Left lung (tissue), 10 donors: ENCODE data around the gene MAP1B. TPM values are rescaled to one million over a fixed set of nuclear protein-coding genes. Genes with fewer than 3 reads are reported as not detected.

ENCODE experiments used
- ATAC-seq: fragments of 200-7000 bp; cut with Tn5 transposase; one replicate; pipeline ENCODE4 v1.9.1; 2020; ENCODE audit warnings: moderate library complexity
- DNase-seq, 4 donors: peaks; one replicate each; pipeline ENCODE4 v3.0.0-alpha.2; 2013 to 2020
- H3K27ac ChIP-seq, 2 donors: fragments of 200-600 bp; sonication (generic) in 1 of 2; one replicate each; pipeline versions ENCODE4 v1.5.0 to v1.8.0; 2020 to 2021
- H3K27me3 ChIP-seq, 2 donors: fragments of 200-600 bp; sonication (generic) in 1 of 2; one replicate each; pipeline versions ENCODE4 v1.5.0 to v1.8.0; 2020 to 2021
- H3K36me3 ChIP-seq, 2 donors: fragments of 200-600 bp; sonication (generic) in 1 of 2; one replicate each; pipeline versions ENCODE4 v1.5.0 to v1.8.0; 2020 to 2021
- H3K4me1 ChIP-seq, 2 donors: fragments of 200-600 bp; one replicate each; pipeline ENCODE4 v1.8.0; 2021
- H3K4me3 ChIP-seq, 2 donors: fragments of 200-600 bp; sonication (generic) in 1 of 2; one replicate each; pipeline versions ENCODE4 v1.5.0 to v1.8.0; 2020 to 2021; ENCODE audit warnings: mild to moderate bottlenecking in 1 of 2
- H3K9me3 ChIP-seq, 2 donors: fragments of 200-600 bp; sonication (generic) in 1 of 2; one replicate each; pipeline versions ENCODE4 v1.5.0 to v1.8.0; 2020 to 2021
- intact Hi-C, 2 donors: fragments of 100-400 bp; cut with DNase I; formaldehyde crosslinking; loops; one replicate each; pipeline versions ENCODE4 v1.11.2 to v1.14.2; 2022
- polyA plus RNA-seq, 6 donors: library from polyadenylated mRNA; unstranded; fragments of 120-200 nt; gene quantifications; one replicate each; pipeline ENCODE4 v1.2.1, GENCODE V29; 2013; ENCODE audit not compliant: insufficient read length in 6 of 6
- total RNA-seq, 2 donors: library from RNA; stranded (reverse); fragmentation: NEBNext Ultra II Directional; extraction: Animal tissue kit (Norgen Biotek cat#: 25700); gene quantifications; one replicate each; pipeline ENCODE4 v1.2.1, GENCODE V29; 2021
- TF ChIP-seq, protein P1 (sequence below), 2 donors: fragments of 200-600 bp; sonication (generic) in 1 of 2; IDR thresholded peaks; one replicate each; pipeline versions ENCODE4 v1.5.0 to v1.8.0; 2021; ENCODE audit warnings: antibody characterized with exemption in 2 of 2
- donor health status: DM: no; HTN: yes; CAD: no.
- donor health status: DM: no; HTN: no; CAD: no.

The MAP1B gene
- total and polyA plus RNA-seq, 8 donors: 14.6 to 62.6 (median 23.3) TPM

DNA sequence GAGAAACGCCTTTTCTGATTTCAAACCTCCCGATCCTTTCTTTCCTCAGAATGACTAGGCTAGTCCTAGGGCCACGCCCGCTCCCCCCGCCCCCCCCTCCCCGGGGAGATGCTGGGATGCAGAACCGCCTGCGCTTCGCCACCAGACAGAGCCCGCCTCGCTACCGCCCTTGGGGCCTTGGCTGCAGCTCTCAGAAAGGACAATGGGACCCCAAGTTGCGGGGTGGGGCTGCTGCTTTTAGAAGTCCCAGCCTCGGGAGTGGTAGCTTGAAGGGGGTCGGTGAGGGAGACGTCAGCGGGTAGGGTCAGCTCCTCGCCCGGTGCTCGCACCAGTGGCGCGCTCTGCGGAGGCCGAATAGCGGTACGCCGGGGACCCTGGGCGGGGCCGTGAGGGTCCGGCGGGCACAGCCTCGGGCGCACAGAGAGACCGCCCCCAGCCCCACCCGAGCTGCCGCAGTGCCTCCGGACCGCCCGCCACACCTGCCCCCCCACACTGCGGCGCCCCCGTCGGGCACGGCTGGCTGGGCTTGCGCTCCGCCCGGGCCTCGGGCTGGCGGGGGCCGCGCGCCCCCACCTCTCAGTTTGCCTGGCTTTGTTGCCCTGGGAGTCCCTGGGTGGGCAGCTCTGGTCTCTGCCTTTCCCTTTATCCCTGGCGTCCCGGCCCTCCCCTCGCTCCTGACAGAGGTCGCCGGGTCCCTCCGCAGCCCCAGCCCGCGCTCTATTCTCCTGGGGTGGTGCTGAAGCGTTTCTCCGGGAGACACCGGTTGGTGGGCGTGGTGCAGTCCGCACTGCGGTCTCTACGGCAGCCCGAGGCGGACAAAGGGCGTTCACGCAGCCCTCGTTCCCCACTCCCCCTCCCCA is 1.2 kb downstream of the MAP1B start:
- ATAC-seq: peak; percentile 79
- Histone ChIP-seq H3K27me3 (peaks cover 26 to 55% of the 10 kb centered on the region in 2 donors), H3K27ac (peak overlapping the region; percentile 26 to 59), H3K9me3 (no peaks in the 10 kb centered on the region), H3K36me3 (no peaks in the 10 kb centered on the region), H3K4me1 (peaks cover 0 to 28% of the 10 kb centered on the region in 2 donors), H3K4me3 (peak overlapping the region; percentile 47 to 53)
- DNase-seq: peak; percentile 44 to 77 (median 70)
- TF ChIP-seq, protein P1, sequence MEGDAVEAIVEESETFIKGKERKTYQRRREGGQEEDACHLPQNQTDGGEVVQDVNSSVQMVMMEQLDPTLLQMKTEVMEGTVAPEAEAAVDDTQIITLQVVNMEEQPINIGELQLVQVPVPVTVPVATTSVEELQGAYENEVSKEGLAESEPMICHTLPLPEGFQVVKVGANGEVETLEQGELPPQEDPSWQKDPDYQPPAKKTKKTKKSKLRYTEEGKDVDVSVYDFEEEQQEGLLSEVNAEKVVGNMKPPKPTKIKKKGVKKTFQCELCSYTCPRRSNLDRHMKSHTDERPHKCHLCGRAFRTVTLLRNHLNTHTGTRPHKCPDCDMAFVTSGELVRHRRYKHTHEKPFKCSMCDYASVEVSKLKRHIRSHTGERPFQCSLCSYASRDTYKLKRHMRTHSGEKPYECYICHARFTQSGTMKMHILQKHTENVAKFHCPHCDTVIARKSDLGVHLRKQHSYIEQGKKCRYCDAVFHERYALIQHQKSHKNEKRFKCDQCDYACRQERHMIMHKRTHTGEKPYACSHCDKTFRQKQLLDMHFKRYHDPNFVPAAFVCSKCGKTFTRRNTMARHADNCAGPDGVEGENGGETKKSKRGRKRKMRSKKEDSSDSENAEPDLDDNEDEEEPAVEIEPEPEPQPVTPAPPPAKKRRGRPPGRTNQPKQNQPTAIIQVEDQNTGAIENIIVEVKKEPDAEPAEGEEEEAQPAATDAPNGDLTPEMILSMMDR (IDR thresholded peaks at IDR 0.05): no peak
- intact Hi-C loops: no loop called here

- ATAC-seq: no peak
- H3K4me1 ChIP-seq: peaks cover 0 to 28% of the 10 kb centered on the region in 2 donors
- no peak for DNase-seq
- no peak overlapping the region for H3K27ac ChIP-seq
- H3K4me3 ChIP-seq: peak overlapping the region; percentile 47 to 53
- H3K9me3 ChIP-seq: no peaks in the 10 kb centered on the region
- TF ChIP-seq, protein P1 (IDR thresholded peaks at IDR 0.05): no peak
- intact Hi-C loops: no loop called here
- no peaks in the 10 kb centered on the region for H3K36me3 ChIP-seq
- H3K27me3 ChIP-seq: peaks cover 26 to 55% of the 10 kb centered on the region in 2 donors
Measured at GRCh38 chr5:72109062-72109411, 1.8 kb downstream of the MAP1B start.

- no peaks in the 10 kb centered on the region for H3K9me3 ChIP-seq
- peaks cover 26 to 55% of the 10 kb centered on the region in 2 donors for H3K27me3 ChIP-seq
- H3K27ac ChIP-seq: no peak overlapping the region
- TF ChIP-seq, protein P1 (IDR thresholded peaks at IDR 0.05): no peak
- H3K4me1 ChIP-seq: peaks cover 0 to 28% of the 10 kb centered on the region in 2 donors
- no peaks in the 10 kb centered on the region for H3K36me3 ChIP-seq
- intact Hi-C loops: no loop called here
- no peak for ATAC-seq
- H3K4me3 ChIP-seq: peak overlapping the region in 1 of 2 donors; percentile 47
- DNase-seq: no peak
Measured at GRCh38 chr5:72109625-72110024, 2.4 kb downstream of the MAP1B start.

- H3K4me3 ChIP-seq: no peak overlapping the region
- intact Hi-C loops: no loop called here
- H3K27ac ChIP-seq: no peak overlapping the region
- TF ChIP-seq, protein P1 (IDR thresholded peaks at IDR 0.05): no peak
- no peaks in the 10 kb centered on the region for H3K36me3 ChIP-seq
- ATAC-seq (no peak), DNase-seq (no peak)
- H3K4me1 ChIP-seq: peaks cover 0 to 28% of the 10 kb centered on the region in 2 donors
- H3K9me3 ChIP-seq: no peaks in the 10 kb centered on the region
- peaks cover 26 to 53% of the 10 kb centered on the region in 2 donors for H3K27me3 ChIP-seq
Measured at GRCh38 chr5:72110394-72111013, 3.2 kb downstream of the MAP1B start.

DNA sequence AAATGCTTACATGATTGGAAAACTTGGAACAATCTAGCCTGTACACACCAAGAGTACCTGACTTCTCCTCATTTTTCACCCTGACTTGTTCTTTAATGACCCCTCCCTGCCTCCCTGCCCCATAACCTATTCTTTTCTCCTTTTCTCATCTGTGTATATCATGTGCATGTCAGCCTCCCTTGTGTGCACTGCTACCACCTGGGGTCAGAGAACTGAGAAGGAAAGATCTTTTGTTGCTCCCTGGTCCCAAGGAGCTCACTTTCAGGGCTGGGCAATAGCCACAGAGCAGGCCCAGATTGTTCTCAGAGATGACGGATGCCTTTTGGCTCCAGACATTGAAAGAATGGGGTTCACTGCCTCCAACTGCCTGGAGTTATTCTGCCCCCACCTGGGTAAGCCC is 5.1 kb downstream of the MAP1B start:
- DNase-seq (no peak), ATAC-seq (no peak)
- Histone ChIP-seq H3K27ac (no peak overlapping the region), H3K4me3 (no peak overlapping the region), H3K4me1 (peaks cover 0 to 21% of the 10 kb centered on the region in 2 donors), H3K36me3 (no peaks in the 10 kb centered on the region), H3K9me3 (no peaks in the 10 kb centered on the region), H3K27me3 (peaks cover 15 to 34% of the 10 kb centered on the region in 2 donors)
- TF ChIP-seq, protein P1 (IDR thresholded peaks at IDR 0.05): no peak
- intact Hi-C loops: no loop called here
